ENCODE measurements around the gene UBE2L5. TPM values are rescaled to one million over a fixed set of nuclear protein-coding genes. Genes with fewer than 3 reads are reported as not detected.

The UBE2L5 gene
- total RNA-seq, 1 donor from 2014 or later = not detected

DNA sequence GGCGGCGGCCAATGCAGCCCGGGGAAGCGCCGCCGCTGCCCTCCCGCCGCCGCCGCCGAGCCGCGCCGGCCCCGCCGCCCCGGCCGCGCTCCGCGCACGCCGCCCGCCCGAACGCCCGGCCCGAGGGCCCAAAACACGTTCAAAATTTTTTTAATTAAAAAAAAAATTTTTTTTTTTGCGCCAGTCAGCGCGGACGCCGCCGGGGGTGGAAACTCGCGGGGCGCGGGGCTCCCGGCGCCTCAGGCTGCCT is 43.0 kb downstream of the UBE2L5 start:
- DNase-seq = no peak
- intact Hi-C loops (cut with micrococcal nuclease) = loop anchor here (10.0 kb wide), 2 partner anchors 50 to 330 kb away; no protein-coding TSS in a partner anchor
- peaks cover 40% of the 10 kb centered on the region for H3K4me1 ChIP-seq
- H3K27ac ChIP-seq (replicated peaks) = peak overlapping the region; percentile 100
- H3K9me3 ChIP-seq (replicated peaks) = no peaks in the 10 kb centered on the region
- TF ChIP-seq, protein P1, sequence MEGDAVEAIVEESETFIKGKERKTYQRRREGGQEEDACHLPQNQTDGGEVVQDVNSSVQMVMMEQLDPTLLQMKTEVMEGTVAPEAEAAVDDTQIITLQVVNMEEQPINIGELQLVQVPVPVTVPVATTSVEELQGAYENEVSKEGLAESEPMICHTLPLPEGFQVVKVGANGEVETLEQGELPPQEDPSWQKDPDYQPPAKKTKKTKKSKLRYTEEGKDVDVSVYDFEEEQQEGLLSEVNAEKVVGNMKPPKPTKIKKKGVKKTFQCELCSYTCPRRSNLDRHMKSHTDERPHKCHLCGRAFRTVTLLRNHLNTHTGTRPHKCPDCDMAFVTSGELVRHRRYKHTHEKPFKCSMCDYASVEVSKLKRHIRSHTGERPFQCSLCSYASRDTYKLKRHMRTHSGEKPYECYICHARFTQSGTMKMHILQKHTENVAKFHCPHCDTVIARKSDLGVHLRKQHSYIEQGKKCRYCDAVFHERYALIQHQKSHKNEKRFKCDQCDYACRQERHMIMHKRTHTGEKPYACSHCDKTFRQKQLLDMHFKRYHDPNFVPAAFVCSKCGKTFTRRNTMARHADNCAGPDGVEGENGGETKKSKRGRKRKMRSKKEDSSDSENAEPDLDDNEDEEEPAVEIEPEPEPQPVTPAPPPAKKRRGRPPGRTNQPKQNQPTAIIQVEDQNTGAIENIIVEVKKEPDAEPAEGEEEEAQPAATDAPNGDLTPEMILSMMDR (IDR thresholded peaks at IDR 0.05; ENCODE audit: borderline replicate concordance) = no peak
- H3K4me3 ChIP-seq = peak overlapping the region; percentile 94
- H3K27me3 ChIP-seq (ENCODE audit: low read depth) = no peaks in the 10 kb centered on the region
- peaks cover 18% of the 10 kb centered on the region for H3K36me3 ChIP-seq

GRCh38 chr13:30465593-30466357 is 43.5 kb downstream of the UBE2L5 start, which contains the start of gene HMGB1:
HMGB1 (minus strand) TSS chr13:30465936; CDS start chr13:30463680, 2,256 bp downstream.
- H3K4me3 ChIP-seq = peak within 1 kb of the TSS; percentile 94
- H3K9me3 ChIP-seq (replicated peaks) = no peaks in the 10 kb centered on the region
- H3K27me3 ChIP-seq (ENCODE audit: low read depth) = no peaks in the 10 kb centered on the region
- TF ChIP-seq, protein P1 (IDR thresholded peaks at IDR 0.05; ENCODE audit: borderline replicate concordance) = no peak
- peaks cover 18% of the 10 kb centered on the region for H3K36me3 ChIP-seq
- peak within 1 kb of the TSS; percentile 100 for H3K27ac ChIP-seq (replicated peaks)
- intact Hi-C loops (cut with micrococcal nuclease) = loop anchor here (10.0 kb wide), 2 partner anchors 51 to 331 kb away; no protein-coding TSS in a partner anchor
- H3K4me1 ChIP-seq = peaks cover 40% of the 10 kb centered on the region
- DNase-seq = peak; percentile 98

DNA sequence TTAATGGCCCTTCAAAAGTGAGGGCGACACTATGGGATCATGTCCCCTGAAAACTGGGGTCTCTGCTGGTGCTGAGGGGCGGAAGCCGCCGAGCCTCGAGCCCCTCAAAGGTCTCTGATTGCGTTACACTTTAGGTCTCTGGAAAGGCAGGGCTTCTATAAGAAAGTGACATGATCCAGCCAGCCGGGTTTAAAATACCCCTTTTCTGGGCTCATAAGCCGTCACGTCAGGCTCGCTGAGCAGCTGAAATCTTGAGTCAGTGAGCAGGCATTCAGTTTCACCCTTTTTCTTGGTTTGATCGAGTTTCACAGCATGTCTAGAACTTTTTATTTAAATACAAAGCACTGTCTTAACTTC is 44.0 kb downstream of the UBE2L5 start:
- intact Hi-C loops (cut with micrococcal nuclease) = loop anchor here (10.0 kb wide), 2 partner anchors 52 to 332 kb away; no protein-coding TSS in a partner anchor
- H3K27ac ChIP-seq (replicated peaks) = no peak overlapping the region
- TF ChIP-seq, protein P1 (IDR thresholded peaks at IDR 0.05; ENCODE audit: borderline replicate concordance) = no peak

DNA sequence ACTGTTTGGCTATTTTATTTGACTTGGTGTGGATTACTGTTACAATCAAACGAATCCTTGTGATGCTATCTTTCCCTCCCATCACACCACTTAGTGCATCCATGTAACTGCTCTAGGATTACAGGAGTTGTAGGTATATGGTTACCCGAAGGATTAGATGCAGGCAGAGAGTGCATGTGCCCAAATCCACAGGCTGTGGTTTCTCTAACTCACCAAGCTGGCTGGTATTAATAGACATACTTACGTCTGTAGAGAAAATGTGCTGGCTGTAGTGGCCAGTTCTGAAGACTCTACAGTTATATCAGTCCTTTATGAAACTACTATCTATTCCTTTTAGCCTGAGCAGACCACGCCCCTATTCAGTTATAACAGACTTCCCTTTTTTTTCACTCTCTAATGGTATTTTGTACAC is 44.6 kb downstream of the UBE2L5 start:
- H3K27ac ChIP-seq (replicated peaks) = no peak overlapping the region
- peaks cover 34% of the 10 kb centered on the region for H3K4me1 ChIP-seq
- intact Hi-C loops (cut with micrococcal nuclease) = loop anchor here (10.0 kb wide), 2 partner anchors 52 to 332 kb away; no protein-coding TSS in a partner anchor
- no peak overlapping the region for H3K4me3 ChIP-seq
- H3K9me3 ChIP-seq (replicated peaks) = no peaks in the 10 kb centered on the region
- TF ChIP-seq, protein P1 (IDR thresholded peaks at IDR 0.05; ENCODE audit: borderline replicate concordance) = no peak
- H3K36me3 ChIP-seq = peaks cover 12% of the 10 kb centered on the region
- no peak for DNase-seq
- H3K27me3 ChIP-seq (ENCODE audit: low read depth) = no peaks in the 10 kb centered on the region

More for the DNA sequence above, 44.0 kb downstream of the UBE2L5 start:
- Histone ChIP-seq H3K27me3 (ENCODE audit: low read depth) (no peaks in the 10 kb centered on the region), H3K4me3 (peak overlapping the region; percentile 94), H3K9me3 (replicated peaks) (no peaks in the 10 kb centered on the region), H3K4me1 (peaks cover 39% of the 10 kb centered on the region), H3K36me3 (peaks cover 17% of the 10 kb centered on the region)
- DNase-seq = no peak

GRCh38 chr13:30473675-30474074 is 51.4 kb downstream of the UBE2L5 start:
- Histone ChIP-seq H3K4me1 (no peaks in the 10 kb centered on the region), H3K27me3 (ENCODE audit: low read depth) (no peaks in the 10 kb centered on the region), H3K4me3 (no peak overlapping the region), H3K27ac (replicated peaks) (no peak overlapping the region), H3K9me3 (replicated peaks) (no peaks in the 10 kb centered on the region), H3K36me3 (no peaks in the 10 kb centered on the region)
- intact Hi-C loops (cut with micrococcal nuclease) = no loop called here
- no peak for DNase-seq
- TF ChIP-seq, protein P1 (IDR thresholded peaks at IDR 0.05; ENCODE audit: borderline replicate concordance) = no peak

Measured in left ventricle myocardium inferior (tissue), 1 donor.